Thyroid gland (tissue), 4 donors: ENCODE measurements around the gene PTPRT. TPM values are rescaled to one million over a fixed set of nuclear protein-coding genes. Genes with fewer than 3 reads are reported as not detected.

Experiments
- DNase-seq, 2 donors: peaks; one replicate each; pipeline ENCODE4 v3.0.0-alpha.2; 2019
- H3K27ac ChIP-seq, 3 donors: fragments of 200-600 bp; sonication (generic); 1 replicate in 2 of 3; 2 replicates in 1 of 3; pipeline ENCODE4 v1.5.1; 2016 to 2019; ENCODE audit warnings: mild to moderate bottlenecking in 1 of 3, moderate library complexity in 1 of 3
- H3K27me3 ChIP-seq: fragments of 200-600 bp; sonication (generic); one replicate; pipeline ENCODE4 v1.5.1; 2019
- H3K36me3 ChIP-seq, 2 donors: fragments of 200-600 bp; sonication (generic); one replicate each; pipeline ENCODE4 v1.5.1; 2016 to 2019
- H3K4me1 ChIP-seq, 2 donors: fragments of 200-600 bp; sonication (generic); one replicate each; pipeline ENCODE4 v1.5.1; 2017 to 2019
- H3K4me3 ChIP-seq, 3 donors: fragments of 200-600 bp; sonication (generic); replicated peaks in 1 of 3; 1 replicate in 2 of 3; 2 replicates in 1 of 3; pipeline ENCODE4 v1.5.1; 2016; ENCODE audit warnings: mild to moderate bottlenecking in 1 of 3
- H3K9me3 ChIP-seq: fragments of 200-600 bp; sonication (generic); one replicate; pipeline ENCODE4 v1.5.1; 2017
- POLR2A ChIP-seq, 2 donors: fragments of 450-650 bp; IDR thresholded peaks; one replicate each; pipeline ENCODE4 v1.6.1; 2017; ENCODE audit warnings: antibody characterized with exemption in 2 of 2, mild to moderate bottlenecking in 2 of 2, moderate library complexity in 1 of 2
- WGBS, 2 donors: methylation state at CpG; one replicate each; pipeline ENCODE4 v1.1.5; 2017; 5-methylcytosine and 5-hydroxymethylcytosine counted together
- intact Hi-C: fragments of 100-400 bp; cut with DNase I; formaldehyde crosslinking; loops from one replicate; pipeline ENCODE4 v1.15.1; 2023
- total RNA-seq, 4 donors: library from RNA; depleted of rRNA; stranded (reverse); fragments of >200 nt; gene quantifications; one replicate each; pipeline ENCODE4 v1.2.3, GENCODE V29; 2016
- TF ChIP-seq, protein P1 (sequence below), 6 experiments: fragments of 200-600 bp in 3 of 6; fragments of 450-650 bp in 3 of 6; sonication (generic) in 3 of 6; IDR thresholded peaks; one replicate each; pipeline ENCODE4 v1.5.1; 2016 to 2019; ENCODE audit warnings: antibody characterized with exemption in 6 of 6, mild to moderate bottlenecking in 2 of 6, inconsistent platforms in 1 of 6, moderate library complexity in 1 of 6

The PTPRT gene
- total RNA-seq, 4 donors from 2014 or later, result 0.11 to 0.15 TPM; not detected in 2

DNA sequence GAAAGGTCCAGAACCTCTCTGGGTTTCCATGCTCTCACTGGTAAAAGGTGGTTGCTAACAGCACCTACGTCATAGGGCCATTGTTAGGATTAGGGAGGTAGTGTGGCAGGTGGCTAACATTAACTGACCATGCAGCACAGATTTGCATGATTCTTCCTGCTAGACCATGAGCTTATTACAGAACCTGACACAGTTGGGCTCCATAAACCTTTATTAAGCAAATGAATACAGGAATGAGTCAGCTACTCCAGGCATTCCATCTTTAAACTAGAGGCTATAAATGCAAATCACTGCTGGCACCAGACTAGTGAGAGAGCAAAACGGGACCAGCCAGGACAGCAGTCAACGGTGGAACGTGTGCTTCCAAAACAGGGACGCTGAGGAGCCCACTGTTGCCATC lies 440.1 kb downstream of the PTPRT start:
- 79 to 83% methylated on average over 5 of the region's 5 CpGs for WGBS, 2 donors
- Histone ChIP-seq H3K36me3 (no peaks in the 10 kb centered on the region), H3K9me3 (no peaks in the 10 kb centered on the region), H3K27ac (no peak overlapping the region), H3K4me1 (no peaks in the 10 kb centered on the region), H3K27me3 (no peaks in the 10 kb centered on the region), H3K4me3 (no peak overlapping the region)
- TF ChIP-seq POLR2A (IDR thresholded peaks at IDR 0.05), result no peak
- TF ChIP-seq, protein P1, sequence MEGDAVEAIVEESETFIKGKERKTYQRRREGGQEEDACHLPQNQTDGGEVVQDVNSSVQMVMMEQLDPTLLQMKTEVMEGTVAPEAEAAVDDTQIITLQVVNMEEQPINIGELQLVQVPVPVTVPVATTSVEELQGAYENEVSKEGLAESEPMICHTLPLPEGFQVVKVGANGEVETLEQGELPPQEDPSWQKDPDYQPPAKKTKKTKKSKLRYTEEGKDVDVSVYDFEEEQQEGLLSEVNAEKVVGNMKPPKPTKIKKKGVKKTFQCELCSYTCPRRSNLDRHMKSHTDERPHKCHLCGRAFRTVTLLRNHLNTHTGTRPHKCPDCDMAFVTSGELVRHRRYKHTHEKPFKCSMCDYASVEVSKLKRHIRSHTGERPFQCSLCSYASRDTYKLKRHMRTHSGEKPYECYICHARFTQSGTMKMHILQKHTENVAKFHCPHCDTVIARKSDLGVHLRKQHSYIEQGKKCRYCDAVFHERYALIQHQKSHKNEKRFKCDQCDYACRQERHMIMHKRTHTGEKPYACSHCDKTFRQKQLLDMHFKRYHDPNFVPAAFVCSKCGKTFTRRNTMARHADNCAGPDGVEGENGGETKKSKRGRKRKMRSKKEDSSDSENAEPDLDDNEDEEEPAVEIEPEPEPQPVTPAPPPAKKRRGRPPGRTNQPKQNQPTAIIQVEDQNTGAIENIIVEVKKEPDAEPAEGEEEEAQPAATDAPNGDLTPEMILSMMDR (IDR thresholded peaks at IDR 0.05), result no peak
- no peak for DNase-seq
- intact Hi-C loops, result no loop called here

DNA sequence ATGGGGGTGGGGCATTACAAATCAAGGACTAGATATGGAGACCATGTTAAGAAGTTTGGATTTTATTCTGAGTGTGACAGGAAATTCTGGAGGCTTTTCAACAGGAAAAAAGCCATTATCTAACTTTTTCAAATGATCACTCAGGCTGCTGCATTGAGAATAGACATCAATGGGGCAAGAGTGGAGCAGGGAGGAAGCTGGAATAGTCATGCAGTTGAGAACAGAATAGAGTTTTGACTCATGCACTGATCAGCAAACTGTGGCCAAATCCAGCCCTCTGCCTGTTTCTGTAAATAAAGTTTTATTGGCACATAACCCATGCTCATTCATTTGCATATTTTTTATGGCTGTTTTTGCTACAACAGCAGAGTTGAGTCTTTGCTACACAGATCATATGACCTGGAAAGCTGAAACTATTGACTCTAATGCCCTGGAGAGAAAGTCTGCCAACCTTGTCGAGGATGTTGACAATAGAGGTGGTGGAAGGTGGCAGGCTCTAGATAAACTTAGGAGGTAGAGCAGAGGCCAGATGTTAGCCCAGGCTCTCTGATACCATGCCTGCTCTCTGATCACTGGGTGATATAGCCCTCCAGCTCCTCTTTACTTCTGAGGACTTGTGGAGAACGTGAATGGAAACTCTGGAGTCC lies 441.8 kb downstream of the PTPRT start:
- Histone ChIP-seq H3K27me3 (no peaks in the 10 kb centered on the region), H3K4me3 (no peak overlapping the region), H3K27ac (no peak overlapping the region), H3K4me1 (no peaks in the 10 kb centered on the region), H3K9me3 (no peaks in the 10 kb centered on the region), H3K36me3 (no peaks in the 10 kb centered on the region)
- DNase-seq, result no peak
- TF ChIP-seq, protein P1 (IDR thresholded peaks at IDR 0.05), result no peak
- TF ChIP-seq POLR2A (IDR thresholded peaks at IDR 0.05), result no peak
- intact Hi-C loops, result no loop called here
- 50 to 53% methylated on average over 1 to 2 of the region's 2 CpGs for WGBS, 2 donors

DNA sequence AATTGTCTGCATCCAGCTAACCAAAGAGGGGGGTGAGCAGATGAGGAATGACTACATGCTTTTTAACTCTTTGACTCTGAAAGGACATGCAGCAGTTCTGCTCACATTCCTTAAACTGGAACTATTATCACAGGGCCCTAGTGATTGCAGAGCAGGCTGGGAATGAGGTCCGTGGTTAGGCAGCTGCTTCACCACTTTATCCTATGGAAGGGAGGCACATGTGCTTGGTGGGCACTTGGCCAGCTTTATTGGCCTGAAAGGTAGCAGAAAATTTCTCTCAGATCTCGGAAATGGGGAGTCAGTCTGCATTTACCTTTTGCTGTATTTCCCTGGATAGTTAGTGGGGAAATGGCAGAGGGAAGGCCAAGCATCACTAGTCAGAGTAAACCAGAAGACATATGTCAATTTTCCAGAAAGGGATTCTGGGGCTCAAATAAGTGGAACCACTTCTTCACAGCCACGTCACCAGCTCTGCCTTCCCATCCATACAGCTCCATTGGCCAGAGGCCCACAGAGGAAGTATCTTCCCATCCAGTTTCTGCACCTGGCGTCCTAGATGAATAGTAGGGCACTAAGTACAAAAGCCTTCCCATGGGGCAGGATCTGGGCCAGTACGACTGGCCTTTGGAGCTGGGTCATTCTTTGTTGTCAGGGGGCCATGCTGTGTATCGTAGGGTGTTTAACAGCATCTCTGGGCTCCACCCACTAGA lies 444.8 kb downstream of the PTPRT start:
- no peaks in the 10 kb centered on the region for H3K36me3 ChIP-seq
- H3K27ac ChIP-seq, result no peak overlapping the region
- DNase-seq, result no peak
- WGBS, 2 donors, result 60 to 86% methylated on average over 6 of the region's 6 CpGs
- no peaks in the 10 kb centered on the region for H3K4me1 ChIP-seq
- H3K4me3 ChIP-seq, result no peak overlapping the region
- intact Hi-C loops, result no loop called here
- no peaks in the 10 kb centered on the region for H3K9me3 ChIP-seq
- H3K27me3 ChIP-seq, result no peaks in the 10 kb centered on the region
- TF ChIP-seq, protein P1 (IDR thresholded peaks at IDR 0.05), result no peak
- TF ChIP-seq POLR2A (IDR thresholded peaks at IDR 0.05), result no peak

DNA sequence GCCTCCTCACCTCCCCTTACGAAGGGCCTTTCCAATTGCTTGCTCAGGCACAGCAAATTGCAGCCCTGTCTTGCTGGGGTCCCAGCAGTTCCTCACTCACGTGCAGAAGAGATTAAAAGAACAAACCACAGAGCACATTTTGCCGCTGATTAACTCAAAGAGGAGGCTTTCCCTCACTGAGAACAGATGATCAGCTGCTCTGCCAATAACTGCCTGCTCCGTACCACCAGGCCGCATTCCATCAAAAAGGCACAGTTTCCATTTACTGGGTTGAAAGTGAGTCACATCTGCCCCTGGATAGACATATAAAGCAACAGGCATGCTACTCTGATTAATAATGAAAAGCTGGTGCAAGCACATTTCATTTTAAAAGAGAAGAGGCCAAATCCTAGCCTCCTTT lies 446.8 kb downstream of the PTPRT start:
- WGBS, 2 donors, result 80 to 85% methylated on average over 5 of the region's 5 CpGs
- intact Hi-C loops, result no loop called here
- no peaks in the 10 kb centered on the region for H3K36me3 ChIP-seq
- H3K27ac ChIP-seq, result no peak overlapping the region
- no peaks in the 10 kb centered on the region for H3K9me3 ChIP-seq
- DNase-seq, result no peak
- no peaks in the 10 kb centered on the region for H3K4me1 ChIP-seq
- TF ChIP-seq, protein P1 (IDR thresholded peaks at IDR 0.05), result no peak
- no peak for TF ChIP-seq POLR2A (IDR thresholded peaks at IDR 0.05)
- no peak overlapping the region for H3K4me3 ChIP-seq
- no peaks in the 10 kb centered on the region for H3K27me3 ChIP-seq

DNA sequence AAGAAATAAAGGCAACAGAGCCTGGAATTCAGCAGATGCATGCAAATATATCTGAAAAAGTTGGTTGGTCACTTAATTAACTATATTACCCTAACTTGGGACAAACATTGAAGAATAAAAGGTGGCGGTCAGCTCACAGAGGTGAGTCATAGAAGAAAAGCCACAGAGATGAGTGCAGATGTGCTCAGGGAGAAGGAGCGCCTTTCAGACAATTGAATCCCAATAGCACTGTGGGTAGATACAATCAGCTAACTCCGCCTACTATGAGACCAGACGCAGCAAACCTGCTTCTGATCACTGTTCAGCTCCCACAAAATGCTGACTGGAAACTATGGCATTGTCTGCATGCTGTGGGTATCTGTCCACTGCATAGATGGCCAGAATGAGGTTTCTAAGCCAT lies 447.8 kb downstream of the PTPRT start:
- 85 to 92% methylated on average over 4 of the region's 4 CpGs for WGBS, 2 donors
- Histone ChIP-seq H3K4me3 (no peak overlapping the region), H3K9me3 (no peaks in the 10 kb centered on the region), H3K27ac (no peak overlapping the region), H3K4me1 (no peaks in the 10 kb centered on the region), H3K36me3 (no peaks in the 10 kb centered on the region), H3K27me3 (no peaks in the 10 kb centered on the region)
- intact Hi-C loops, result no loop called here
- TF ChIP-seq, protein P1 (IDR thresholded peaks at IDR 0.05), result no peak
- TF ChIP-seq POLR2A (IDR thresholded peaks at IDR 0.05), result no peak
- no peak for DNase-seq
